NCI-H345 treated with DMSO at 0.1 percent for 48 hours (cell line): ENCODE data around the gene CRADD.
"Not testable (repeated sequence)": the region's sequence is repeated elsewhere in the genome, so short reads cannot be mapped to it uniquely, and the experiment has no call there.

ENCODE experiments used
- DNase-seq: peaks from one replicate; lab custom pipeline; 2025; ENCODE audit not compliant: unreplicated experiment; lab: John Stamatoyannopoulos, UW

The CRADD gene

GRCh38 chr12:93781961-93782360 lies 104.8 kb downstream of the CRADD start:
- not testable (repeated sequence) for DNase-seq

DNA sequence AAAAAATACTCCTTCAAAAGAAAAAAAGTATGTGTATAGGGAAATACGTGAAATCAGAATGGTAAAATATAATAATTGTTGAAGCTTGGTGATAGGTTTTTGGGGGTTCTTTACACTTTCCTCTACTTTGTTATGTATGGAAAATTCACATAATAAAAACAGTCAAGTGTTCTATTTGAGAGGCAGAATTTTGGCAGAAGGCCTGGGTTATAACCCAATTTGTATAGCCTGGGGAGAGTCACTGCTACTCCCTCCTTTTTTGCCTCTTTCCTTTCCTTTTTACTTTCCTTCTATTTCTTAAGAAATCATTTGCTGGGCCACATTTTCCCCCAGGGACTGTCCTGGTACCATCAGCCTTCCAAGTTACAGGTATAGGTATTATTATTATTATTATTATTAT lies 105.7 kb downstream of the CRADD start:
- no peak for DNase-seq

DNA sequence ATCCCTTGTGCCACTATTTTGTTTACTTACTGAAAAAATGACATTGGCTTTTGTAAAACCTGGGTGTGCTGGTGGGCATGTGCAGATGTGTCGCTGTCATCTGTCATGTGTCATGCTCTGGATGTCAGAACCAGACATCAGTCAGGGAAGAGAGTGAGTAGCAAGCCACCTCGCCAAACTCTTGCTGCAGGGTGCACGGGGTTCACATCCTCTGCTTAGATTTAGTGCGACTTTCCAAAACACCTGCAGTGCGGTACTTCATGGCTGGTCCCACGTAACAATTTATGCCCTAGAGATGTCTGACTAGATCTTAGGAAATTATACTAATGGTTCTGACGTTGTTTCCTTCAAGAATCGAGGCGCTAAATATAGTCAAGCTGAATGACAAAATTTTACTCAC lies 106.7 kb downstream of the CRADD start:
- no peak for DNase-seq

DNA sequence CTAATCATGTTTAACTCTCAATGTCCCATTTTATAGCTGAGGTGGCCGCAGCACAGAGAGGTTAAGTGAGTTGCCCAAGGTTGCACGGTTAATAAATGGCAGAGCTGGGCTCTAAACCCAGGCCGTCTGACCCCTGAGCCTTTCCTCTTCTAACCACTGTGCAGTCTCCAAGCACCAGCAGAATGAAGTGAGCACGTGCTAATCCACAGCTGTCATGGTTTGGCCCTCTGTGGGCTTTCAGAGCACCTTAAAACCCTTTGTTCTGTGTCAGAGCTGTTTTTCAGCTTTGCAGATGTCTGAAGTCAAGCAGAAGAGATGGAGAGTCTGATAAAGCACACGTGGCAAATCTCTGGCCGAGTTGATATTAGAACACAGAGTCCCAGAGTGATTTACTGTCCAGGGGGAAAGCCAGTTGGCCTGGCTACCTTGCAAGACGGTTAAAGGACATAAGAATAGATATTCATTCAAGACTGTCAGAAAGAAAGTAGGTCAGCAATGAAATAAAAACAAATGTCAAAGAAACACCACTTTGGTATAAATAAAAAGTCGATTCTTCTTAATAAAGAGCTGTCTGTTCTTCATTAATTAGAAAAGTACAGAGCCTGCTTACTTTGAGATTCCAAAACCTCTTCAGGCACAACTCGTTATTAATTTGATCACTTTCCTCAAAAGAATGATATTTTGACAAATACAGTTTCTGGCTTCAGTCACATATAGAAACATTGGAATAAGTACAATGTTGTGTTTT lies 107.3 kb downstream of the CRADD start:
- DNase-seq, result no peak

- no peak for DNase-seq
Measured at GRCh38 chr12:93785249-93786010, 108.3 kb downstream of the CRADD start.

GRCh38 chr12:93786656-93787397 lies 109.7 kb downstream of the CRADD start:
- no peak for DNase-seq

- no peak for DNase-seq
Measured at GRCh38 chr12:93788853-93789252, 111.7 kb downstream of the CRADD start.

DNA sequence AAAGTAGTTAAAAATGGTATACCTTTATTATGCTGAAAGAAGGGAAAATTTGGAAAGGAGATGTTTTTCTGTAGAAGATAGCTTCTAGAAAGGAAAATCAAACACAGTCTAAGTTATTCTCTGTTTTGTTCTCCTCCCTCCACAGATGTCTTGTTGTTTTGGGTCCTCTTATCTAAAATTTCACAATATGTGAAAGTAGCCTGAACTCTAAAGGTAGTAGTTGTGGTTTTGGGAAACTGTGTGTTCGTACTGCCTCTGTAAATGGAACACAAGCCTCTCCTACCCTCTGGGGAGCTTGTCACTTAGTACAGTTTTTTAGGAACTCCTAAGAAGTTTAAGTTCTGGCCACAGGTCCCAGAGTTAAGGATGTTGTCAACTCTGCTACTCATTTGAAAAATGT lies 112.6 kb downstream of the CRADD start:
- DNase-seq, result no peak

GRCh38 chr12:93790472-93791152 lies 113.4 kb downstream of the CRADD start:
- no peak for DNase-seq

- no peak for DNase-seq
Measured at GRCh38 chr12:93793007-93793406, 115.8 kb downstream of the CRADD start.

GRCh38 chr12:93793983-93794382 lies 116.8 kb downstream of the CRADD start:
- no peak for DNase-seq

DNA sequence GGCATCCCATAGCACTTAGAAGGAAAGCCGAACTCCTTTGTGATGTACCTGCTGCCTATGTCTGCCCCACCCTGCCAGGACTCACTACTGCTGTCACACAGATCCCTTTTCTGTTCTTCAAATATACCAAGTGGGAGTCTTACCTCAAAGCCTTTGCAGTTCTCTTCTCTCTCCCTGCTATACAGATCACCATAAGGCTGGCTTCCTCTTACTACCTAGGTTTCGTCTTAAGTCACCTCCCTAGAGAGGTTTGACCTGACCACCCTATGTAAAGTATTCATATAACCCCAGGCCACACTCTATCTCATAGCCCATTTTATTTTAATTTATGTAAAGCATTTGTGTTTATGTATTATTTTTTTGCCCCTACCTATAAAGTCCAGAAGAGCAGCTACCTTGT lies 117.6 kb downstream of the CRADD start:
- no peak for DNase-seq

DNA sequence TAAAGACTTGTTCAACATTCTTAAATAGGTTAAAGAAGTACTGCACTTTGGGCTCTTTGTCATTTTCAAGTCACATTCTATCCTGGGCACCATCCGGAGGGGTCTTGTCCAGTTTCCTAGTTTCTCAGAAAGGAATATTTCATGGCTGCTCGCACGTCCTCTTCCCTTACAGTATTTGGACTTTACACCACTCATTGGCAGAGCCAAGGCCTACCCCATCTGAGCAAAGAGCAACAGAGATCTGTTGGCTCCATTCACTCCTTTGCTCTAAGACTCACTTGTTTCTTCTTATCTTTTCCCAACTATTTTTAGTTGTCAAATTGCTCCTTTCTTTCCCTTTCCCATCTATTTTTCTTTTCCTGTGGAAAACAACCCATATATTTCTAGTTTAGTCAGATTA lies 118.2 kb downstream of the CRADD start:
- no peak for DNase-seq

DNA sequence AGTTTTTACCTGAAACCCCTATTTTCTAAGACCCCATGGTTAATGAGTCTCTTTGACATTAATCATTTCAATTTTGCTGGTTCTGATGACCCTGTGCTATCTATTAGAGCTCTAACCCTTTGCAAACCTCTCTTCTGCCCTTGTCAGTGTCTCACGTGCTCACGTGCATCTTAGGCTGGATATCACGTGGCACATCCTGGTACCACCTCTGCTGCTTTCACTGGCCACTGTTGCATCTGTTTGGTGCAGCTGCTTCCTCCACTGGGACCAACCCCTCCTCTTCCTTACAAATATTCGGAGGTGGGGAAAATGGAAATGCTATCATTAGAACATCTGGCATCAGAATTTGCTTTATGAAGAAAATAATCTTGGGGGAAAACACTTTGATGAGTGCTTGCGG lies 119.6 kb downstream of the CRADD start:
- no peak for DNase-seq

GRCh38 chr12:93798279-93799151 lies 121.3 kb downstream of the CRADD start:
- no peak for DNase-seq

- DNase-seq, result not testable (repeated sequence)
Measured at GRCh38 chr12:93801666-93802065, 124.5 kb downstream of the CRADD start.

DNA sequence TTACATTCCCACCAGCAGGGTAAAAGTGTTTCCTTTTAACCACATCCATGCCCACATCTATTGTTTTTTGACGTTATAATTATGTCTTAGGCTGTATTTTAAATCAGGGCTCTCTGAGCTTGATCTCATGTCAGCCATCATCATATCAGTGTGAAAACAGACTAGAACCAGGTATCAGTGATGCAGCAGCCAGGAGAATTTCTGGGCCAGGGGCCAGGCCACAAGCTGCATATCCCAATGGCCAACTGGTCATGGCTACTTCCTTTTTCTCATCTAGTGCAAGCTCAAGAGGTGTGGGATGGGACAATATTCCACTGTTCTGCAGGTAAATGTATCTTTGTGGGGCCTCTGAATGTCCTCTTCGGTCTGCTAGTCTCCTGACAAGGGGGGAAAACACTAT lies 125.1 kb downstream of the CRADD start:
- DNase-seq, result no peak

GRCh38 chr12:93802698-93803423 lies 125.7 kb downstream of the CRADD start:
- DNase-seq, result no peak

DNA sequence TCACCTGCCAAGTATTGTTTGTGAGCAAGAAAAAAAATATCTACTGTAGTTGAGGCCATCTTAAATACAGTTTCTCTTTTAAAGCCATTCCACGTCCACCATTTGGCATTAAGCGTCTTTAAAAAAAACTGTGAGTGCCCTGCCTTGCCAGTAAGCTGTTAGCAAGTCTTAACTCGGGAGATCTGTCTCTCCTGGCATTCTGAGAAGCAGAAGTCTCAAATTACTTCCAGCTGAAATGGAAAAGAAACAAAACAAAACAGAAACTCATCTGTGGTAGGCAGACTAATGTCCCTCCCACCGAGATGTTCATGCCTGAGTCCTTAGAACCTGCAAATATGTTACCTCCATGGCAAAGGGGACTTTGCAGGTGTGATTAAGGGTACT lies 126.2 kb downstream of the CRADD start:
- no peak for DNase-seq
